Measurements from ENCODE around the gene ARHGEF6.

- TF ChIP-seq, protein P1, sequence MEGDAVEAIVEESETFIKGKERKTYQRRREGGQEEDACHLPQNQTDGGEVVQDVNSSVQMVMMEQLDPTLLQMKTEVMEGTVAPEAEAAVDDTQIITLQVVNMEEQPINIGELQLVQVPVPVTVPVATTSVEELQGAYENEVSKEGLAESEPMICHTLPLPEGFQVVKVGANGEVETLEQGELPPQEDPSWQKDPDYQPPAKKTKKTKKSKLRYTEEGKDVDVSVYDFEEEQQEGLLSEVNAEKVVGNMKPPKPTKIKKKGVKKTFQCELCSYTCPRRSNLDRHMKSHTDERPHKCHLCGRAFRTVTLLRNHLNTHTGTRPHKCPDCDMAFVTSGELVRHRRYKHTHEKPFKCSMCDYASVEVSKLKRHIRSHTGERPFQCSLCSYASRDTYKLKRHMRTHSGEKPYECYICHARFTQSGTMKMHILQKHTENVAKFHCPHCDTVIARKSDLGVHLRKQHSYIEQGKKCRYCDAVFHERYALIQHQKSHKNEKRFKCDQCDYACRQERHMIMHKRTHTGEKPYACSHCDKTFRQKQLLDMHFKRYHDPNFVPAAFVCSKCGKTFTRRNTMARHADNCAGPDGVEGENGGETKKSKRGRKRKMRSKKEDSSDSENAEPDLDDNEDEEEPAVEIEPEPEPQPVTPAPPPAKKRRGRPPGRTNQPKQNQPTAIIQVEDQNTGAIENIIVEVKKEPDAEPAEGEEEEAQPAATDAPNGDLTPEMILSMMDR (IDR thresholded peaks at IDR 0.05; ENCODE audit: poor library complexity, severe bottlenecking) = no peak
- TF ChIP-seq SMC3 (conservative IDR thresholded peaks at IDR 0.05; ENCODE audit: poor library complexity) (no peak), RAD21 (conservative IDR thresholded peaks at IDR 0.05) (no peak), EZH2 (IDR thresholded peaks at IDR 0.05; ENCODE audit: borderline replicate concordance, insufficient read depth, low read length, poor library complexity, severe bottlenecking) (no peak), POLR2AphosphoS5 (IDR thresholded peaks at IDR 0.05) (no peak)
Measured at GRCh38 chrX:136687457-136687856, 93.3 kb downstream of the ARHGEF6 start.
